HepG2 (cell line): ENCODE measurements around the gene IAPP. TPM values are rescaled to one million over a fixed set of nuclear protein-coding genes. Genes with fewer than 3 reads are reported as not detected.

Experiments
- ATAC-seq: fragments of 200-7000 bp; cut with Tn5 transposase; 3 replicates; pipeline ENCODE4 v1.9.1; 2020; ENCODE audit warnings: mild to moderate bottlenecking, moderate library complexity
- BruUV-seq: library from RNA; stranded (reverse); fragments of 400-500 nt; replicated peaks from 2 replicates; lab custom pipeline; 2021; lab: Mats Ljungman, UMichigan
- CTCF ChIA-PET: fragments of 300-600 bp; formaldehyde crosslinking; extraction: SDS; loops from one replicate; lab custom pipeline; 2021; ENCODE audit warnings: low total read pairs, inconsistent platforms, low intra/inter-chr PET ratio; lab: Yijun Ruan, JAX
- POLR2A ChIA-PET: fragments of 350-600 bp; sonication (Branson Sonifier 250); formaldehyde crosslinking; loops from one replicate; lab custom pipeline; 2020; ENCODE audit warnings: antibody characterized with exemption, inconsistent platforms; lab: Yijun Ruan, JAX
- DNase-seq: peaks from one replicate; pipeline ENCODE4 v3.0.0-alpha.2; 2015; ENCODE audit warnings: low spot score
- FAIRE-seq: peaks from 3 replicates; lab custom pipeline; 2011; peaks lifted over from hg19 to GRCh38; lab: Jason Lieb, UNC
- H2AFZ ChIP-seq: one replicate; pipeline ENCODE4 v1.6.1; 2011; ENCODE audit warnings: low read length, inconsistent platforms
- H3K27ac ChIP-seq: fragments of 300-600 bp; 3 replicates; pipeline ENCODE4 v1.8.0; 2011; ENCODE audit warnings: mixed run types, mild to moderate bottlenecking, mixed read lengths, low read length, inconsistent platforms; ENCODE audit not compliant: insufficient read depth; ENCODE audit errors: extremely low read length
- H3K27me3 ChIP-seq, 2 experiments: fragments of 200-600 bp in 1 of 2; 2 replicates in 1 of 2; 3 replicates in 1 of 2; pipeline versions ENCODE4 v1.6.0 to v1.8.0; 2011; ENCODE audit warnings: low read length in 2 of 2, mild to moderate bottlenecking in 2 of 2, moderate library complexity in 2 of 2, inconsistent platforms in 1 of 2; ENCODE audit not compliant: insufficient read depth in 2 of 2, control insufficient read depth in 1 of 2
- H3K36me3 ChIP-seq, 2 experiments: fragments of 200-600 bp in 1 of 2; replicated peaks in 1 of 2; 2 replicates in 1 of 2; 3 replicates in 1 of 2; pipeline versions ENCODE4 v1.5.1 to v1.8.0; 2011; ENCODE audit warnings: low read length in 2 of 2, inconsistent platforms in 1 of 2; ENCODE audit not compliant: insufficient read depth in 2 of 2, control insufficient read depth in 1 of 2
- H3K4me1 ChIP-seq: 2 replicates; pipeline ENCODE4 v1.5.1; 2012; ENCODE audit warnings: low read length, inconsistent platforms; ENCODE audit not compliant: insufficient read depth
- H3K4me2 ChIP-seq: 2 replicates; pipeline ENCODE4 v1.6.0; 2011; ENCODE audit warnings: low read depth, low read length, inconsistent platforms
- H3K4me3 ChIP-seq, 3 experiments: fragments of 200-600 bp in 1 of 3; sonication (generic), shearing (Covaris generic) in 1 of 3; replicated peaks in 1 of 3; 2 replicates each; pipeline ENCODE4 v1.5.1; 2011 to 2016; ENCODE audit warnings: low read length in 3 of 3, inconsistent platforms in 2 of 3, low read depth in 2 of 3, mild to moderate bottlenecking in 2 of 3, control low read depth in 1 of 3, mixed read lengths in 1 of 3; ENCODE audit not compliant: insufficient read depth in 1 of 3
- H3K79me2 ChIP-seq: one replicate; pipeline ENCODE4 v1.6.1; 2011; ENCODE audit warnings: low read length, inconsistent platforms; ENCODE audit not compliant: insufficient read depth
- H3K9ac ChIP-seq: 2 replicates; pipeline ENCODE4 v1.6.0; 2011; ENCODE audit warnings: mild to moderate bottlenecking, low read depth, low read length, inconsistent platforms; ENCODE audit not compliant: insufficient read depth
- H3K9me3 ChIP-seq: 2 replicates; pipeline ENCODE4 v1.5.1; 2012; ENCODE audit warnings: mild to moderate bottlenecking, low read length
- H4K20me1 ChIP-seq: 2 replicates; pipeline ENCODE4 v1.6.0; 2011; ENCODE audit warnings: inconsistent platforms, mild to moderate bottlenecking, low read length, moderate library complexity; ENCODE audit not compliant: insufficient read depth
- CHD2 ChIP-seq: IDR thresholded peaks from 2 replicates; pipeline ENCODE4 v1.6.1; 2011; ENCODE audit warnings: low read depth, low read length, improper control_type of control experiment
- GABPB1 ChIP-seq: IDR thresholded peaks from 2 replicates; pipeline ENCODE4 v1.6.1; 2016; ENCODE audit warnings: mild to moderate bottlenecking, missing genetic modification reagents, moderate library complexity, missing compliant biosample characterization
- HMG20A ChIP-seq: IDR thresholded peaks from 2 replicates; pipeline ENCODE4 v1.6.1; 2016; ENCODE audit warnings: borderline replicate concordance
- HNRNPL ChIP-seq: fragments of 200-400 bp; formaldehyde crosslinking; IDR thresholded peaks from 2 replicates; pipeline ENCODE4 v1.6.1; 2017; ENCODE audit warnings: mild to moderate bottlenecking, low read depth, low read length
- NONO ChIP-seq, 2 experiments: fragments of 450-650 bp in 1 of 2; sonication (generic) in 1 of 2; formaldehyde crosslinking in 1 of 2; IDR thresholded peaks in 1 of 2; conservative IDR thresholded peaks in 1 of 2; 2 replicates each; pipeline versions ENCODE4 v1.6.1 to v1.8.0; 2017 to 2022; ENCODE audit warnings: mild to moderate bottlenecking in 1 of 2, missing genetic modification reagents in 1 of 2, moderate library complexity in 1 of 2
- NR2F1 ChIP-seq, 2 experiments: fragments of 450-650 bp in 1 of 2; formaldehyde crosslinking in 1 of 2; IDR thresholded peaks; 2 replicates each; pipeline versions ENCODE4 v1.5.0 to v1.6.1; 2016 to 2020; ENCODE audit warnings: mild to moderate bottlenecking in 1 of 2, missing compliant biosample characterization in 1 of 2, missing genetic modification reagents in 1 of 2, moderate library complexity in 1 of 2
- SATB2 ChIP-seq: sonication (generic); formaldehyde crosslinking; IDR thresholded peaks from 2 replicates; pipeline ENCODE4 v1.5.0; 2020; ENCODE audit warnings: missing genetic modification reagents
- SUZ12 ChIP-seq: fragments of 150-350 bp; IDR thresholded peaks from 2 replicates; pipeline ENCODE4 v1.6.1; 2014; ENCODE audit warnings: low read depth, low read length
- TEF ChIP-seq: sonication (generic); formaldehyde crosslinking; IDR thresholded peaks from 2 replicates; pipeline ENCODE4 v1.5.0; 2020; ENCODE audit warnings: missing genetic modification reagents
- TOE1 ChIP-seq: sonication (generic); formaldehyde crosslinking; IDR thresholded peaks from 2 replicates; pipeline ENCODE4 v1.4.0; 2020; ENCODE audit warnings: mild to moderate bottlenecking, missing genetic modification reagents
- ZFP1 ChIP-seq: IDR thresholded peaks from 2 replicates; pipeline ENCODE4 v1.6.1; 2016
- ZNF496 ChIP-seq: sonication (generic); formaldehyde crosslinking; IDR thresholded peaks from 2 replicates; pipeline ENCODE4 v1.8.1; 2023; ENCODE audit warnings: mild to moderate bottlenecking, moderate library complexity, missing genetic modification reagents; ENCODE audit not compliant: insufficient replicate concordance
- ZNF503 ChIP-seq: sonication (generic); formaldehyde crosslinking; IDR thresholded peaks from 2 replicates; pipeline ENCODE4 v1.4.0; 2020; ENCODE audit warnings: missing genetic modification reagents
- ZNF567 ChIP-seq: sonication (generic); formaldehyde crosslinking; IDR thresholded peaks from 2 replicates; pipeline ENCODE4 v1.8.1; 2023; ENCODE audit warnings: mild to moderate bottlenecking, missing genetic modification reagents, borderline replicate concordance
- ZNF607 ChIP-seq: sonication (generic); formaldehyde crosslinking; IDR thresholded peaks from 2 replicates; pipeline ENCODE4 v1.5.1; 2020; ENCODE audit warnings: missing genetic modification reagents, mild to moderate bottlenecking, borderline replicate concordance
- ZNF639 ChIP-seq: conservative IDR thresholded peaks from 2 replicates; pipeline ENCODE4 v1.6.1; 2018; ENCODE audit warnings: missing genetic modification reagents
- ZNF800 ChIP-seq: sonication (generic); formaldehyde crosslinking; IDR thresholded peaks from 2 replicates; pipeline ENCODE4 v1.4.0; 2020; ENCODE audit warnings: missing genetic modification reagents
- ZSCAN31 ChIP-seq: sonication (generic); formaldehyde crosslinking; IDR thresholded peaks from 2 replicates; pipeline ENCODE4 v1.5.0; 2020; ENCODE audit warnings: low read depth, mild to moderate bottlenecking, missing genetic modification reagents
- in situ Hi-C: cut with HindIII; loops from 2 replicates; pipeline ENCODE4 v1.10.0; 2017; ENCODE audit warnings: low pct_unique_long_range_greater_than_20kb; ENCODE audit not compliant: extremely low pct_ligation_motif_present
- intact Hi-C: fragments of 100-400 bp; cut with micrococcal nuclease; formaldehyde crosslinking; loops from one replicate; pipeline ENCODE4 v1.10.0; 2022; ENCODE audit not compliant: unreplicated experiment
- polyA plus RNA-seq, 8 experiments: library from polyadenylated mRNA; depleted of rRNA in 3 of 8; stranded (reverse) in 7 of 8; unstranded in 1 of 8; fragments of >200 nt; fragmentation: Illumina TruSeq in 4 of 8; extraction: Trizol in 4 of 8; gene quantifications; 2 replicates each; pipeline versions ENCODE4 v1.2.1 to v1.2.3, GENCODE V29; 2011 to 2016; ENCODE audit warnings: low read depth in 4 of 8, missing spikeins in 1 of 8, mixed read lengths in 1 of 8; ENCODE audit not compliant: insufficient read depth in 1 of 8
- total RNA-seq, 5 experiments: library from RNA; depleted of rRNA; stranded (reverse); fragments of >200 nt; fragmentation: Illumina TruSeq; extraction: Trizol; gene quantifications; 2 replicates each; pipeline ENCODE4 v1.2.3, GENCODE V29; 2016; ENCODE audit warnings: low read depth in 1 of 5

Gene IAPP
- total and polyA plus RNA-seq, 2 of the 13 experiments (the other 11 are each of a cell fraction or from before 2014, with no cell fraction given) = not detected

- TF ChIP-seq TEF (CRISPR knock-in tag) (no peak), ZSCAN31 (CRISPR knock-in tag) (no peak), ZNF800 (no peak), SATB2 (CRISPR knock-in tag) (no peak), ZFP1 (CRISPR knock-in tag) (no peak), HMG20A (CRISPR knock-in tag) (no peak), ZNF503 (CRISPR knock-in tag) (no peak), ZNF639 (CRISPR knock-in tag) (no peak), CHD2 (no peak), NR2F1 (CRISPR knock-in tag; IDR thresholded peaks at IDR 0.05) (no peak), GABPB1 (CRISPR knock-in tag) (no peak), ZNF496 (CRISPR knock-in tag) (no peak), ZNF607 (CRISPR knock-in tag) (no peak), ZNF567 (CRISPR knock-in tag) (no peak), NONO (IDR thresholded peaks at IDR 0.05) (no peak), NONO (CRISPR knock-in tag; conservative IDR thresholded peaks at IDR 0.05) (no peak), TOE1 (no peak), HNRNPL (no peak), SUZ12 (no peak)
- ChIA-PET CTCF (no interaction called here), POLR2A (no interaction called here)
- no peak overlapping the region for H3K27ac ChIP-seq
- no peaks in the 10 kb centered on the region for H3K4me1 ChIP-seq
- intact Hi-C loops (no loop called here), in situ Hi-C loops (no loop called here)
- no peak overlapping the region for H3K4me2 ChIP-seq
- H3K27me3 ChIP-seq = no peaks in the 10 kb centered on the region
- ATAC-seq (no peak), DNase-seq (no peak), FAIRE-seq (no peak)
- no peaks in the 10 kb centered on the region for H3K79me2 ChIP-seq
- H3K9me3 ChIP-seq = peaks cover 58% of the 10 kb centered on the region
- H3K36me3 ChIP-seq = no peaks in the 10 kb centered on the region
- H2AFZ ChIP-seq = no peak overlapping the region
- H4K20me1 ChIP-seq = no peaks in the 10 kb centered on the region
- no TSS peak for BruUV-seq
- no peak overlapping the region for H3K9ac ChIP-seq
- no peak overlapping the region for H3K4me3 ChIP-seq
Measured at GRCh38 chr12:21328578-21328977, 44.1 kb upstream of the IAPP start.
